Smooth muscle cell of the coronary artery (primary cell): Measurements from ENCODE around the gene SPINDOC. TPM values are rescaled to one million over a fixed set of nuclear protein-coding genes. Genes with fewer than 3 reads are reported as not detected.

Source experiments
- total RNA-seq: library from RNA; depleted of rRNA; stranded (reverse); fragments of >200 nt; gene quantifications from 2 replicates; pipeline ENCODE4 v1.2.3, GENCODE V29; 2014; ENCODE audit warnings: low replicate concordance

SPINDOC gene, protein sequence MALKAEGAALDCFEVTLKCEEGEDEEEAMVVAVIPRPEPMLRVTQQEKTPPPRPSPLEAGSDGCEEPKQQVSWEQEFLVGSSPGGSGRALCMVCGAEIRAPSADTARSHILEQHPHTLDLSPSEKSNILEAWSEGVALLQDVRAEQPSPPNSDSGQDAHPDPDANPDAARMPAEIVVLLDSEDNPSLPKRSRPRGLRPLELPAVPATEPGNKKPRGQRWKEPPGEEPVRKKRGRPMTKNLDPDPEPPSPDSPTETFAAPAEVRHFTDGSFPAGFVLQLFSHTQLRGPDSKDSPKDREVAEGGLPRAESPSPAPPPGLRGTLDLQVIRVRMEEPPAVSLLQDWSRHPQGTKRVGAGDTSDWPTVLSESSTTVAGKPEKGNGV
- 6.7 and 12.0 TPM in 2 replicates for total RNA-seq

DNA sequence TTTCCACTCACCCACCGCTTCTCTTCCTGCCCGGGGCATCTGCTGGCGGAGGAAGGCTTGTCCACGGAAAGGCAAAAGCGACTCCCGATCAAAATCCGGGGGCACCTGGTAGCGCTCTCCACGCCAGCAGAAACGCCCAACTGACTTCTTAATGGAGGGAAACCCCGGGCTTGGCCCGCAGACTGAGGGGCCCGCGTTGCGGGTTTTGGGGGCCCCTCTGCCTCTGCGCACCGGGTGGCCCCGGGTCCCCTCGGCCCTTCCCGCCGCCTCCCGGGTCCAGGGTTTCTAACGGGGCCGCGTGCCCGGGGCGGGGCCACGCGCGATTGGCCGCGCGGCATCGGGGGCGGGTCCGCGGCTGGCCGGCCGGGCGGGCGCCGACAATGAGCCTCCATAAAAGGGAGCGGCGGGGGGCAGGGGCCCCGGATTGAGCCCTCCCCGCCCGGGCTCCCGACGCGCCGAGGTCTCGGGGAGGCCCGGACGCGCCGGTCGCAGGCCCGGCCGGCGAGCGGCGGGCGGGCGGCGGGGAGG, at the start of gene SPINDOC:
SPINDOC (plus strand) TSS at position 422 of the 528 bp plus-strand sequence. CDS start 231 bp downstream, outside the sequence.

DNA sequence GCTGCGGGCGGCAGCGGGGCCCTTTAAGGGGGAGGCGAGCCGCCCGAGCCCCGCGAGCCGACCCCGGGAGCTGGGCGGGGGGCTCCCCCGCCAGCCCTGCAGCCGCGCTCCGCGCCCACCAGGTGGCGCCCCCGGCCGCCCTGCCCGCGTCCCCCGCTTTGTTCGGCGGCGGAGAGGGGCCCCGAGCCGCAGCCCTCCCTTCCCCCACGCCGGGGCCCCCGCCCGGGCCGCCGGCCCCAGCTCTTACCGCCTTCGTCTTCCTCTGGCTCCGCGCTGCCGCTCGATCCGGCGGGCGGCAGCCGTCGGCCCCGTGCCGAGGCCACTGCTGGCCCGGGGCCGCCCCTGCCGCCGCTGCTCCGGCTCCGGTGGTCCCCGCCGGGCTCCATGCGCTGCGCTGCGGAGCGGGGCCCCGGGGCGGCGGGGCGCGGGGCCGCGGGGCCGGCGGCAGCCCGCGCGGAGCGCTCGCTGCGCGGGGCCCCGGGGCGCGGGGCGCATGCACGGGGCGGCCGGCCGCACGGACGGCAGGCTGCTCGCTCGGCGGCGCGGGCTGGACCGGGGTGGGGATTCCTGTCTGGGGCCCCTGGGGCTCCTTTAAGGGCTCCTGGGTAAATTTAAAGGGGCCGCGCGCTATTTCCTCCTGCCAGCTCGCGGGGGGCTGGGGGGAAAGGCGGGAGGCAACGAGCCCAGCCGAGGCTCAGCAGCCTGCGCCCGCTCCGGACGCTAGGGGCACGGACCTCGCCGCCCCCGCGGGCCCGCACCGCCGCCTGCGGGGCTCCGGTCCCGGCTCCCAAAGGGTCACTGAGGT, 44.8 kb upstream of the SPINDOC start, which contains the start of gene ZFTA:
ZFTA (minus strand) TSS at position 539 of the 805 bp plus-strand sequence; CDS start at position 386, 153 bp downstream.

DNA sequence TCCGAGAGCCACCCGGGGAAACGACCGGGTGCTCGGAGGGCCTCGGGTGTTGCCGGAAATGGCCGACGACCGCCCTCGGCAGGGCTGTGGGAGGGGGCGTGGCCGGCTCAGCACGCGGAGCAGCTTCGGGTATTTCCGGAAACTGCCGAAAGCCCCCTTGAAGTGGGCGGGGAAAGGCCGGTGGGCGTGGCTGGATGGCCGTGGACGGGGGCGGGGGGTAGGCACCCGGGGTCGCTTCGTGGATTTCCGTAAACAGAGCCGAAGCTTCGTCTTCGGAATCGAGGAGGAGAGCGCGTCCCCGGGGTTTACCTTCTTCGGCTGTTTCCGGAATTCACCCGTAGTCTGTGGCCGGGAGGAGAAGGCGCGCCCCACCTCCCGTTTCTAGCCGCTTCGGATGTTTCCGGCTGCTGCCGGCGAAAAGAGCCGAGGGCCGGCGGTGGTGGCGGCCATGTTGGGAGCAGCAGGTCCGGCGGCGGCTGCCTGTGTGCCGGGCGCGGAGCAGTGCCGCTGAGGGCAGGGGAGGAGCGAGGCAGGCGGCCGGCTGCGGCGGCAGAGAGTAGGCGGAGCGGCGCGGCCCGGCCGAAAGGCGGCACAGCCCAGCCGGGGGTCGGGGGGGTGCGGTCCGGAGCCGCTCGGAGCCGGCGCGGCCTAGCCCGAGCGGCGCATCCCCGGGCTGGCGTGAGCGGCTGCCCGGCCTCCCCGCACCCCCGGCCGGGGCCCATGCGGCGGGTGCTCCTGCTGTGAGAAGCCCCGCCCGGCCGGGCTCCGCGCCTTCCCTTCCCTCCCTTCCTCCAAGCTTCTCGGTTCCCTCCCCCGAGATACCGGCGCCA, 25.6 kb downstream of the SPINDOC start, which contains the start of gene MARK2:
MARK2 (plus strand) TSS at position 433 of the 830 bp plus-strand sequence; CDS start at position 830, 397 bp downstream.

Other genes starting within 250 kb of the SPINDOC start
- 18.1 and 52.2 TPM in 2 replicates for gene PLAAT3, start 199.0 kb upstream of the SPINDOC start, total RNA-seq
- gene ATL3, start 142.1 kb upstream of the SPINDOC start, total RNA-seq = 57.1 and 70.7 TPM in 2 replicates
- gene RTN3, start 132.0 kb upstream of the SPINDOC start, total RNA-seq = 24.1 and 35.3 TPM in 2 replicates
- 10.0 and 17.2 TPM in 2 replicates for gene ZFTA, start 44.7 kb upstream of the SPINDOC start, total RNA-seq
- gene MARK2, start 25.7 kb downstream of the SPINDOC start, total RNA-seq = 2.0 and 6.4 TPM in 2 replicates
- gene RCOR2, start 103.7 kb downstream of the SPINDOC start, total RNA-seq = 0.70 and 4.5 TPM in 2 replicates
- 9.3 and 13.5 TPM in 2 replicates for gene NAA40, start 125.5 kb downstream of the SPINDOC start, total RNA-seq
- 198 and 548 TPM in 2 replicates for gene COX8A, start 161.2 kb downstream of the SPINDOC start, total RNA-seq
- 59.2 and 63.1 TPM in 2 replicates for gene OTUB1, start 173.0 kb downstream of the SPINDOC start, total RNA-seq
- gene FLRT1, start 222.5 kb downstream of the SPINDOC start, total RNA-seq = under 0.01 TPM in 1 of 2 replicates, not detected in the other